Activated CD8-positive, alpha-beta memory T cell treated with anti-CD3 and anti-CD28 coated beads, Interleukin-2, amount 50 U/mL, for 1 hour (primary cell): Measurements from ENCODE around the gene NTS.

Experiments used
- DNase-seq: peaks from one replicate; pipeline ENCODE4 v3.0.0-alpha.2; 2020; ENCODE audit errors: extremely low read depth

Gene NTS

DNA sequence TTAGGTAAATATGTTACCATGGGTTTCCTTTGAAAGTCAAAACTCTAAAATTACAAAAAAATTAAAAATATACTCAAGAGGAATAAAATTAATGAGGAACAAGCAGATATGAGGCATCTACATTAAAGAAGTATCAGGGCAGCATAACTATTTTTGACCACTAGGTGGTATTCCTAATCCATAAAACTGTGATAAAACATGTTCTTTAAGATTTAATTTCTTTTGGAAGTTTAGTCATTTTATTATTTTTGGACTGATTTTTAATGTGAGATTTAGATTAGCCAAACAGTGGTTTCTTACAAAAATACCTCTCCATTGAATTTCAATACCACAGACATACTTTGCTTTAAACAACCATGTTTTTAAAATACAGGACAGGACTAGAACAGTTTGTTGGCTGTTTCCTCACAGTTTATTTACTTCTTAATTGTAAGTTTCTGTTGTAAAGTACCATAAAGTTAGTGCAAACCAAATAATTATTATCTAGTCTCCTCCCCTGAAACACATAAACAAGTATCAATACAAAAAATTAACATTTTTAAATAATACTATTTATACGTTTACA is 49.8 kb downstream of the NTS start:
- DNase-seq, result no peak

DNA sequence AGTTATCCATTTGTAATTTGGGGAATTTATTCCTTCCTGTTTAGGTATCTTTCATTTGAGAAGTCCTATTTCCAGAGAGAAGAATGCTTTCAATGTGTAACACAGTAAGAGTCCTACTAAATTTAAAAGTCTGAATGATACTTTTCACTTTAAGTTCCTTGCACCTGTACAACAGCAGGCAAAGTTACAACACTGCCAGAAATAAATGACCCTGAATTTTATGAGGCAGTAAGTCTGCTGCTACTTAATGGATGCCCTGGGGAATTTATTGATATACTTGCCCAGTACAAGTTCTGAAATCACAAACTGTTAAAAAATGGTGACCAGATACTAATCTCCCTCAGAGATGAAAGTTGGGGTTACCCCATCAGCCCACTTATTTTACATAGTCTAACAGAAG is 53.1 kb downstream of the NTS start:
- DNase-seq, result no peak
